ACC112 (cell line): ENCODE results near the gene IQSEC1.

ENCODE experiments used
- H2AFZ ChIP-seq: fragments of 200-600 bp; sonication (generic); one replicate; pipeline ENCODE4 v1.6.0; 2017; ENCODE audit warnings: antibody characterized with exemption, low read length; ENCODE audit not compliant: unreplicated experiment
- H3K27ac ChIP-seq: fragments of 200-600 bp; sonication (generic); 2 replicates; pipeline ENCODE4 v1.5.1; 2014; ENCODE audit warnings: low read depth, mild to moderate bottlenecking, antibody characterized with exemption, low read length, moderate library complexity
- H3K27me3 ChIP-seq: fragments of 200-600 bp; sonication (generic); 2 replicates; pipeline ENCODE4 v1.6.1; 2014; ENCODE audit warnings: mild to moderate bottlenecking, antibody characterized with exemption, low read length, moderate library complexity, mixed read lengths; ENCODE audit not compliant: insufficient read depth
- H3K36me3 ChIP-seq: fragments of 200-600 bp; sonication (generic); 2 replicates; pipeline ENCODE4 v1.6.1; 2016; ENCODE audit warnings: mild to moderate bottlenecking, antibody characterized with exemption, low read length, moderate library complexity, mixed read lengths; ENCODE audit not compliant: insufficient read depth
- H3K4me1 ChIP-seq: fragments of 200-600 bp; sonication (generic); one replicate; pipeline ENCODE4 v1.6.1; 2016; ENCODE audit warnings: low read length, mixed read lengths; ENCODE audit not compliant: insufficient read depth, unreplicated experiment, control insufficient read depth
- H3K4me3 ChIP-seq: fragments of 200-600 bp; sonication (generic); 2 replicates; pipeline ENCODE4 v1.5.1; 2014; ENCODE audit warnings: mild to moderate bottlenecking, low read depth, low read length
- H3K79me2 ChIP-seq: fragments of 200-600 bp; sonication (generic); one replicate; pipeline ENCODE4 v1.6.0; 2016; ENCODE audit warnings: low read length; ENCODE audit not compliant: control insufficient read depth, unreplicated experiment, insufficient read depth

The IQSEC1 gene

DNA sequence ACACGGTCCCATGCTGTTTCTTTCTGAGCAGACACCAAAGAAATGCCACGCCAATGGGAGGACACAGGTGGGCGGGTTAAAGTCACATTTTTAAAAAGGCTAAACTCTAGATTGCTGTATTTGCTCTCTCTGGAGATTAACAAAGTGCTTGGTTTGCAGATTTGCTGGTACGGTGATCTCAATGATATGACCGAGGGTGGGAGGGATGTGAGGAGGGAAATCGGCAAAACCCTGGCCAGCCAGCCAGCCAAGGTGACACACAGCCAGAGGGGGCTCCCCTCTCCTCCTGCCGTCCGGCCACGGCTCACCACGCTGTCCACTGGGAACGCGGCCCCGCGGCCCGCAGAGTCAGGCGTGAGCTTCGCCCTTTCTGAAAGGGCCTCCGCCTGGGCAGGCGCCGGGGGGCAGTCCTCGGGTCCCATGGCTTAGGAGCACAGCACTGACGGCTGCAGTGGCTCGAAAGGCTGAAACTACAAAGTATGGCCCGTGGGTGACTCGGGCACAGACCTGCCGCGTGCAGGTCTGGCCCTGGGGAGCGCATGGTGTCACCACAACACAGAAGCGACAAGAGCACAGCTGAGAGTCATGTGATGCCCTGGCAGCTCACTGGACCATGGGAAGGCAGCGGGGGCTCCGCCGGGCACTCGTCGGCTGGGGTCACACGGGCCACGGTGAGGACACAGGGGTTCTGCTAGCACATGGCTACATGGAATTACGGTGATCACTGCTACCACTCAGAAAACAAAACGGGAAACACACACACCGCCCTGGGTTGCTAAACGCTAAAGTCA is 174.1 kb downstream of the IQSEC1 start:
- Histone ChIP-seq H3K27ac (no peak overlapping the region), H2AFZ (no peak overlapping the region), H3K27me3 (no peaks in the 10 kb centered on the region), H3K4me3 (no peak overlapping the region), H3K4me1 (no peaks in the 10 kb centered on the region), H3K36me3 (no peaks in the 10 kb centered on the region), H3K79me2 (no peaks in the 10 kb centered on the region)

- Histone ChIP-seq H3K4me1 (no peaks in the 10 kb centered on the region), H3K4me3 (no peak overlapping the region), H3K79me2 (no peaks in the 10 kb centered on the region), H3K27me3 (no peaks in the 10 kb centered on the region), H3K36me3 (no peaks in the 10 kb centered on the region), H3K27ac (no peak overlapping the region), H2AFZ (no peak overlapping the region)
Measured at GRCh38 chr3:12898290-12898964, 174.8 kb downstream of the IQSEC1 start.

DNA sequence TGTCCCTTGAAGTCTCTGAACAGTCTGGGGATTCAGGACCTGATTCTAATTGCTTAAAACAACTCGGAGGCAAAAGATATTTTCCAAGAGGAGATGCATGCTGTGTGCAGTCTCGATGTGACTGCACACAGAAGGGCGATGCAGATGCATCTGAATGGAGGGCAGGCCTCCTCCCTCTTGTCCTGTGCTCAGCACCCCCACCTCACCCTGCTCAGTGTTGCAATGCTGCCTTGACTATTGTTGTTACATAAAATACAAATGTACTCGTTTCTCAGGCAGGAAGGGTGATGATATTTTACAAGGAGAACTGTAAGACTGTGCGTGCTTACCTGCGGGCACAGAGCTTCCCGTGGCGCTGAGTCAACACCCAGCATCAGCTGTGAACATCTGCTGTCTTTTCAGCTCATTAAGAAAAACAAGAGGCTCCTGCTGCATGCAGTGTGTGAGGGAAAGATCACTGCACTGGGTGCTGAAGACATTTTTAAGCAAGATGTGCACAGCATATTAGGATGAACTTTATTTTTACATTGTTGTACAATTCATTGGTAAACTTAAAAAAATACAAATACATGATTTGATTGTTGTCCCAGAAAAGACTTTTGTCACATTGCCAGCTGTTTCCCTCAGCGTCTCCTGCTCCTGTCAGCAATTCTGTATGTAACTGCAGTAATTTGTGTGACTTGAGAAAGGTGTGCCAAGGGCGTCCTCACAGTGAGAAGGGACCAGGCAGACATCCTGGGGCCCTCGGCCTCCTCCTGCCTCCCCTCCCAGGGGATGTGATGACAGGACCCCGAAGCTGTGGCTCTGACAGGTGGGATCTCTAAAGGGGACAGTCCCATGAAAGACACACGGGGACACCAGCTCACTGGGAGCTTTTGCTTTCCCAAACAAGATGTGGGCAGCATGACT is 175.6 kb downstream of the IQSEC1 start:
- H2AFZ ChIP-seq: no peak overlapping the region
- no peaks in the 10 kb centered on the region for H3K4me1 ChIP-seq
- no peak overlapping the region for H3K4me3 ChIP-seq
- H3K27ac ChIP-seq: no peak overlapping the region
- H3K36me3 ChIP-seq: no peaks in the 10 kb centered on the region
- no peaks in the 10 kb centered on the region for H3K27me3 ChIP-seq
- no peaks in the 10 kb centered on the region for H3K79me2 ChIP-seq

DNA sequence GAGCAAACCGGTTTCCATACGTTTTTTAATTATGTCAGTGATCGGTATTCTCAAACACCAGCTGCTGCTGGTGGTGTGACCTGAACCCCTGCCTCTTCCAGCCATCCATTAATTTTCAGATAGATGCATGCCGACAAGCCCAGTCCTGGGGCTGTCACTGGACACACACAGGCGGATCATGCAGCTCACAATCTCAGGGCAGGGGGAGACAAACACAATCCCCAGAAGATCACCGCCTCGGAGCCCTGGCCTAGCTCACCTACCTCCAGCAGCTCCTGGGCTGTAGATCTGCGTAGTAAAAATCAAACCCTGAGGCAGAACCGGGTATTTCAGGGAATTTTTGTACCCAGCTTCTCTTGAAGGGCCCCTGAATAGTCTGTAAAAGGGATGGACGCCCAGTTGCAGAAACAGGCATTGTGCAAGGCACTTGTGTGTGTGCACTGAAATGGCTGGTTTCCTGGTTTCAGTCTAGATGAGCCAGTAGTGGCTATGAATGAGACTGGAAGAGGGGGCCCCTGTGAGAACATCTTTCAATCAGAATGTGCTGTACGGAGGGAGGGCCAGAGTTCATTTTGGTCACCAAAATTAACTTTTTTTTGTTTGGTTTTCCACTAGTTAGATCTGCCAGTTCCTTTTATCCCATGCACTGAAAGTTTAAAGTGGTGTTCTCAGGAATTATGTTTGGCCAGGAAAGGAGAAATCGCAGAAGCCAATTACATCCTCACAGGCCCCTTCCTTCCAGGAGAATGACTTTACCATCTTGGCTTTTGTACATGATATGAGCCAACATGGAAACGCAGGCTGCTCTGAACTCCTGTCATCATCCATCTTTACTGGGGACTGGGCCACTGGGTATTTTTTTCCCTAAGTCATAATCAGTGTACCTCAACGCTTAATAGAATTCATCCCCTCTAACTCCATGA is 176.9 kb downstream of the IQSEC1 start:
- H3K27ac ChIP-seq: no peak overlapping the region
- no peaks in the 10 kb centered on the region for H3K36me3 ChIP-seq

GRCh38 chr3:12895391-12896062 is 177.7 kb downstream of the IQSEC1 start:
- H3K79me2 ChIP-seq: no peaks in the 10 kb centered on the region
- H2AFZ ChIP-seq: no peak overlapping the region
- no peaks in the 10 kb centered on the region for H3K36me3 ChIP-seq
- peaks cover 4% of the 10 kb centered on the region for H3K4me1 ChIP-seq
- H3K4me3 ChIP-seq: no peak overlapping the region
- H3K27ac ChIP-seq: no peak overlapping the region
- H3K27me3 ChIP-seq: 0 out of 2 replicates have a peak, but pooled peaks cover under 1% of the 10 kb centered on the region

More for the DNA sequence above, 176.9 kb downstream of the IQSEC1 start:
- H3K27me3 ChIP-seq: no peaks in the 10 kb centered on the region
- no peak overlapping the region for H3K4me3 ChIP-seq
- no peaks in the 10 kb centered on the region for H3K79me2 ChIP-seq
- no peak overlapping the region for H2AFZ ChIP-seq
- peaks cover 4% of the 10 kb centered on the region for H3K4me1 ChIP-seq

DNA sequence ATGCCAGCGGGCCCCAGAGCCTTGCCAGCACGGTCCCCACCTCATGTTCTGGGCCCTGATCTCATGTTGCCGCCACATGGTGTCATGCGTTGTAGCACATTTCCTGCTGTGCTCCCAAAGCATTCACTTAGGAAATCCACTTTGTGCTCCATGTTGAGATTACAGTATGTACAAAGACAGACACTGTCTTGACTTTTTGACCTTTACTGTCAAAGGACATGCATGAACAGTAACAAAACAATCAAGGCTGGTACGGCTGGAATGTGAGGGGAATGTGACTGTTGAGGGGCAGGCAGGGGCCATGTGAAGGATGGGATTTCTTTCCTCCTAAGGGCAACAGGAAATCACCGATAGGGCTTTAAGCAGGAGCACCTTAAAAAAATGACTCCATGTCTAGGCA is 178.6 kb downstream of the IQSEC1 start:
- Histone ChIP-seq H3K27me3 (peaks cover 10% of the 10 kb centered on the region; the same call in 1 of the 2 replicates), H3K36me3 (no peaks in the 10 kb centered on the region), H2AFZ (no peak overlapping the region), H3K4me1 (peaks cover 4% of the 10 kb centered on the region), H3K79me2 (no peaks in the 10 kb centered on the region), H3K27ac (no peak overlapping the region), H3K4me3 (no peak overlapping the region)

DNA sequence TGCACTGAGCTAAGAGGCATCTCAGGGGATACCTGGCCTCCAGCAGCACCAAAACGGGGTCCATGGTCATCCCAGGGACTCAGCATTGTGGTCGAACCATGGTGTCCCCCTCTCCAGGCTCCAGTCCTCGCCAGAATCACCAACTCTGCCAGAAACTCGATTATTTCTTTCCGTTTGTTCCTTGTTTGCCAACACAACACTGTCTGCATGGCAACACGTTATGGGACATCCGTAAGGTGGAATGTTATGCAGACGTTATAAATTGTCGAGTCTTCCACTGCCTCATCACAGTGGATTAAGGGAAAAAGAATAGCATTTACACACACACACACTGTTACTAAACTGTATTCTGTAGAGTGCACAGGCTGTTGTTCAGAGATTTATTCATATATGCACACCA is 179.4 kb downstream of the IQSEC1 start:
- H3K27ac ChIP-seq: no peak overlapping the region
- H3K36me3 ChIP-seq: no peaks in the 10 kb centered on the region
- no peak overlapping the region for H3K4me3 ChIP-seq
- no peak overlapping the region for H2AFZ ChIP-seq
- peaks cover 14% of the 10 kb centered on the region for H3K27me3 ChIP-seq
- no peaks in the 10 kb centered on the region for H3K79me2 ChIP-seq
- H3K4me1 ChIP-seq: peaks cover 4% of the 10 kb centered on the region

DNA sequence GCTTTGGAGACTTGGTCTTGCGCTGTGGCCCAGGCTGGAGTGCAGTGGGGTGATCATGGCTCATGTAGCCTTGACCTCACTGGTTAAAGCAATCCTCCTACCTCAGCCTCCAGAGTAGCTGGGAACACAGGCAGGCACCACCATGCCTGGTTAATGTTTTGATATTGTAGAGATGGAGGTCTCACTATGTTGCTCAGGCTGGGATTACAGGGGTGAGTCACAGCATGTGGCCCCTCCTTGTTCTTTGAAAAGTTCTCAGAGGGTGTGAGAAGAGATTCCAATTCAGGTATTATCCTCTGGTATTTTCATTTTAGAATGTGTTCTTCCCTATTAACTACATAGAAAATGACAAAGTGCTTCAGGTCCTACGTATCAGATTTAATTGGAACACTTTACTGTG is 180.0 kb downstream of the IQSEC1 start:
- Histone ChIP-seq H3K4me1 (peaks cover 4% of the 10 kb centered on the region), H3K27ac (no peak overlapping the region), H3K36me3 (no peaks in the 10 kb centered on the region), H3K4me3 (no peak overlapping the region), H2AFZ (no peak overlapping the region), H3K79me2 (no peaks in the 10 kb centered on the region), H3K27me3 (peaks cover 20% of the 10 kb centered on the region)

- H3K36me3 ChIP-seq: no peaks in the 10 kb centered on the region
- H3K4me3 ChIP-seq: no peak overlapping the region
- H2AFZ ChIP-seq: no peak overlapping the region
- H3K4me1 ChIP-seq: peaks cover 4% of the 10 kb centered on the region
- peaks cover 23% of the 10 kb centered on the region for H3K27me3 ChIP-seq
- no peaks in the 10 kb centered on the region for H3K79me2 ChIP-seq
- H3K27ac ChIP-seq: no peak overlapping the region
Measured at GRCh38 chr3:12892840-12893189, 180.4 kb downstream of the IQSEC1 start.
